SJCRH30 (cell line): ENCODE results near the gene SLAMF7. TPM values are rescaled to one million over a fixed set of nuclear protein-coding genes. Genes with fewer than 3 reads are reported as not detected.
"Not testable (repeated sequence)": the region's sequence is repeated elsewhere in the genome, so short reads cannot be mapped to it uniquely, and the experiment has no call there.

ENCODE experiments used
- DNase-seq, 2 experiments: peaks; one replicate each; pipeline ENCODE4 v3.0.0-alpha.2; 2015 to 2020
- H3K27ac ChIP-seq: fragments of 250-450 bp; sonication (Bioruptor Pico); 2 replicates; pipeline ENCODE4 v1.5.1; 2020; ENCODE audit warnings: mild to moderate bottlenecking, moderate library complexity
- H3K27me3 ChIP-seq: fragments of 250-450 bp; sonication (Bioruptor Pico); 2 replicates; pipeline ENCODE4 v1.5.1; 2020; ENCODE audit warnings: mild to moderate bottlenecking, moderate library complexity
- H3K36me3 ChIP-seq: fragments of 250-450 bp; sonication (Bioruptor Pico); 2 replicates; pipeline ENCODE4 v1.5.1; 2020; ENCODE audit warnings: mild to moderate bottlenecking, moderate library complexity
- H3K4me1 ChIP-seq: fragments of 250-450 bp; sonication (Bioruptor Pico); 2 replicates; pipeline ENCODE4 v1.5.1; 2020; ENCODE audit warnings: mild to moderate bottlenecking, moderate library complexity
- H3K4me3 ChIP-seq: fragments of 250-450 bp; sonication (Bioruptor Pico); 2 replicates; pipeline ENCODE4 v1.5.1; 2020; ENCODE audit warnings: mild to moderate bottlenecking, moderate library complexity
- H3K9me3 ChIP-seq: fragments of 250-450 bp; sonication (Bioruptor Pico); replicated peaks from 2 replicates; pipeline ENCODE4 v1.5.1; 2020; ENCODE audit warnings: mild to moderate bottlenecking, moderate library complexity
- total RNA-seq: library from RNA; depleted of rRNA; stranded (reverse); fragments of >200 nt; shearing (Covaris generic); gene quantifications from 2 replicates; pipeline ENCODE4 v1.2.3, GENCODE V29; 2014

The SLAMF7 gene
- total RNA-seq, 1 experiment from 2014 or later = not detected

DNA sequence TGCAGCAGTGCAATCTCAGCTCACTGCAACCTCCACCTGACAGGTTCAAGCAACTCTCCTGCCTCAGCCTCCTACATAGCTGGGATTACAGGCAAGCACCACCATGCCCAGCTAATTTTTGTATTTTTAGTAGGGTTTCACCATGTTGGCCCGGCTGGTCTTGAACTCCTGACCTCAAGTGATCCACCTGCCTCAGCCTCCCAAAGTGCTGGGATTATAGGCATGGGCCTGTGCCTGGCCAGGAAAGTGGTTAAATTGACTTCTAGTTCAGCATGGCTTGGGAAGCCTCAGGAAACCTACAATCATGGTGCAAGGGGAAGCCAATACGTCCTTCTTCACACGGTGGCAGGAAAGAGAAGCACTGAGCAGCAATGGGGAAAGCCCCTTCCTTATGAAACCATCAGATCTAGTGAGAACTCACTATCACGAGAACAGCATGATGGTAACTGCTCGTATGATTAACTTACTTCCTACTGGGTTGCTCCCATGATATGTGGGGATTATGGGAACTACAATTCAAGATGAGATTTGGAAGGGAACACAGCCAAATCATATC lies 26.4 kb upstream of the SLAMF7 start:
- not testable (repeated sequence) for H3K27me3 ChIP-seq, H3K9me3 ChIP-seq, H3K4me3 ChIP-seq, H3K4me1 ChIP-seq, H3K36me3 ChIP-seq, H3K27ac ChIP-seq, DNase-seq

DNA sequence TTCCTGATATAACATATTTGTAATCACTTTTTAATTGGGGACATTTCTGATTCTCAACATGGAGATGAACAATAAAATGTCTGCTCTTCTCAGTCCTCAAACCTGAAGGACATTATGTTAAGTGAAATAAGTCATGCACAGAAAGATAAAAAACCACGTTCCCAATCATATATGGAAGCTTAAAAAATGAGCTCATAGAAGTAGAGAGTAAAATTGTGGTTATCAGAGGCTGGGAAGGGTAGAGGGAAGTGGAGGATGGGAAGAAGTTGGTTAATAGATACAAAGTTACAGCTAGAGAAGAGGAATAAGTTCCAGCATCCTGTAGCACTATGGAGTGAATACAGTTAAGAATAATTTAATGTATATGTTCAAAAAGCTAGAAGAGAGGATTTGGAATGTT lies 25.9 kb upstream of the SLAMF7 start:
- H3K4me3 ChIP-seq = no peak overlapping the region
- no peaks in the 10 kb centered on the region for H3K36me3 ChIP-seq
- H3K27me3 ChIP-seq = no peaks in the 10 kb centered on the region
- H3K27ac ChIP-seq = no peak overlapping the region
- no peaks in the 10 kb centered on the region for H3K4me1 ChIP-seq
- no peaks in the 10 kb centered on the region for H3K9me3 ChIP-seq
- DNase-seq = no peak

DNA sequence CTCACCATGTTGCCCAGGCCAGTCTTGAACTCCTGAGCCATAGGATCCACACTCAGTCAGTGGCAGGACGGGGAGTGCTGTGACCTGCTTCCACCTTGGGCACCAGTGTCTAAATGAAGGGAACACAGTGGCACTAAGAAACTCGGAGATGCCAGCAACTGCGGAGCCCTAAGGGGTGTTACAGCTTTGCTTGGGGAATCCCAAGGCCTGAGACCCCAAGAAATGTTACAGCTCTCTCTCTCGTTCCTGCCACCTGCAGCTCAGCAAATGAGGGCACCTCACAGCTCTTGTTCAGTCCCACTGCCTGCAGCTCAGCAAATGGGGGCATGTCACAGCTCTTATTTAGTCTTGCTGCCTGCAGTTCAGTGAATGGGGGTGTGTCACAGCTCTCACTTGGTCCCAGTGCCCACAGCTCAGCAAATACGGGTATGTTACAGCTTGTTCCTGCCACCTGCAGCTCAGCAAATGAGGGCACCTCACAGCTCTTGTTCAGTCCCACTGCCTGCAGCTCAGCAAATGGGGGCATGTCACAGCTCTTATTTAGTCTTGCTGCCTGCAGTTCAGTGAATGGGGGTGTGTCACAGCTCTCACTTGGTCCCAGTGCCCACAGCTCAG lies 24.9 kb upstream of the SLAMF7 start:
- H3K4me1 ChIP-seq, H3K27me3 ChIP-seq, H3K36me3 ChIP-seq, H3K9me3 ChIP-seq, H3K4me3 ChIP-seq, DNase-seq, H3K27ac ChIP-seq: not testable (repeated sequence)

- no peak overlapping the region for H3K4me3 ChIP-seq
- no peak overlapping the region for H3K27ac ChIP-seq
- no peaks in the 10 kb centered on the region for H3K36me3 ChIP-seq
- H3K9me3 ChIP-seq = no peaks in the 10 kb centered on the region
- H3K4me1 ChIP-seq = no peaks in the 10 kb centered on the region
- no peaks in the 10 kb centered on the region for H3K27me3 ChIP-seq
- DNase-seq = no peak
Observed at GRCh38 chr1:160716013-160716412, 23.0 kb upstream of the SLAMF7 start.

DNA sequence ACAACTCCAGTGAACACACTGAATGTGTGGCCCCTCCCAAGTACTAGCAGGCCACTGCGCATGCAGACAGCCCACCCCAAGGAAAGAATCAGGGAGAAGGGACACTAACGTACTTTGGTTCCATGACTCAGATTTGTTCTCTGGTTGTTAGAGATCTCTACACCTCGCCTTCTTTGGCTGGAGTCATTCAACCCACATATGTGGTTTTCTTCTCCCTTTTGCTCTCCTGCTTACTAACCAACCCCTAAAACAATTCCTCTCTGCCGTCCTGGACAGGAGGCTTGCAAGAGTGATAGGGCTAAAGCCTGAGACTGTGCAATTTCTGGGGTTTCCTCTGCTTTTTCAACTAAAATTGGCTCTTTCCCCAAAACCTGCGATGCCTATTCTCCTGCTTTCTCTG lies 21.7 kb upstream of the SLAMF7 start:
- DNase-seq = no peak
- no peaks in the 10 kb centered on the region for H3K27me3 ChIP-seq
- no peaks in the 10 kb centered on the region for H3K36me3 ChIP-seq
- no peaks in the 10 kb centered on the region for H3K9me3 ChIP-seq
- no peak overlapping the region for H3K27ac ChIP-seq
- no peaks in the 10 kb centered on the region for H3K4me1 ChIP-seq
- H3K4me3 ChIP-seq = no peak overlapping the region

DNA sequence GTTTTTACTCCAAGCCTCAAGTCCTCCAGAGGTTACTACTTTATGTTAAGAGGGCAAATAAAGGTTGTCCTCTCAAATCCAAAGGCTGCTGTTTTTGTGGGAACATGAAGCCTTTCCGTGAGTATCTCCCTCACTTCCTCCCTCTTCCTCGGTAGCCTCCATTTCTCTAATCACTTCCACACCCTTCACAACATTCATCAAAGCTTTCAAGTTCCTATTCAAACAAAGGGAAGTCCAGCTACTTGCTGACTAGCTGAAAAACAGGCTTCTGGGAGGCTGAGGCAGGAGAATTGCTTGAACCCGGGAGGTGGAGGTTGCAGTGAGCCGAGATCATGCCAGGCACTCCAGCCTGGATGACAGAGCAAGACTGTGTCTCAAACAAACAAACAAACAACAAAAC lies 20.8 kb upstream of the SLAMF7 start:
- Histone ChIP-seq H3K27me3 (no peaks in the 10 kb centered on the region), H3K9me3 (no peaks in the 10 kb centered on the region), H3K4me3 (no peak overlapping the region), H3K36me3 (no peaks in the 10 kb centered on the region), H3K27ac (no peak overlapping the region), H3K4me1 (no peaks in the 10 kb centered on the region)
- no peak for DNase-seq

- H3K9me3 ChIP-seq = no peaks in the 10 kb centered on the region
- no peaks in the 10 kb centered on the region for H3K4me1 ChIP-seq
- H3K27me3 ChIP-seq = no peaks in the 10 kb centered on the region
- no peak overlapping the region for H3K4me3 ChIP-seq
- H3K36me3 ChIP-seq = no peaks in the 10 kb centered on the region
- H3K27ac ChIP-seq = no peak overlapping the region
- DNase-seq = no peak
Observed at GRCh38 chr1:160720356-160721085, 18.5 kb upstream of the SLAMF7 start.

DNA sequence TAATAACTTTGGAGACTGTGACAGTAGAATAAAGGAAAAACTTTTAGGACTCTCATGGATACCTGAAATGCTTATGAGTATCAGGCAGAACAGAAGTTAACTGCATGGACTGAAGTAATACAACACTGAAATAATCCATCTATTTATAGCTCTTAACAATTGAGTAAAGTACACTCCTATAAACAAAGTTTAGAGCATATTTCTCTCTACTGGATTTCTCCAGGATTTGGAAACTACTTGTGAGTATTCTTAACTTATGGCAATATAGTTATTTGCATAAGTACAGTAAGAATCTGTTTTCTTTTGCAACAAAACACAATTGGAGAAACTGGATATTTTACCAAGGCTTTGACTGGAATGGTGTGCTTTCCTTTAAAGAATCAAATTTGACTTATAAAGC lies 17.6 kb upstream of the SLAMF7 start:
- Histone ChIP-seq H3K9me3 (no peaks in the 10 kb centered on the region), H3K36me3 (no peaks in the 10 kb centered on the region), H3K4me1 (no peaks in the 10 kb centered on the region), H3K27me3 (no peaks in the 10 kb centered on the region), H3K4me3 (no peak overlapping the region), H3K27ac (no peak overlapping the region)
- no peak for DNase-seq

DNA sequence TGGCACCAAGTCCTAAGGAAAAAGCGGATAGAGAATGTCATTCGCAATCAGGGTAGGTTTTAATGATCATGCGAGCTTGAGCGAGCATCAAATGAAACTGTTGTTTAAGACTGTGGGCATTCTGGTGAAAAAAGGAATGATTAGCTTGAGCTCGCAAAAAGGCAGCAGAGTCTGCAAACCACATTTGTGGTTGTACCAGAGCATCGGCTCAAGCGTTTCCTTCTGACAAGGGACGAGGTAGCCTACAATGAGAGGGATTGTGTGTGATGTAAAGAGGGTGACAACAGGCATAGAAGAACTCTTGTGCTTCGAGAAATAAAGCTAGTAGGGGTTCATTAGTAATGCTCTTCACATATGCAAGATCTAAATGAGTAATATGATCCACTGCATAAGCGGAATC lies 16.3 kb upstream of the SLAMF7 start:
- H3K27me3 ChIP-seq = no peaks in the 10 kb centered on the region
- no peaks in the 10 kb centered on the region for H3K9me3 ChIP-seq

DNA sequence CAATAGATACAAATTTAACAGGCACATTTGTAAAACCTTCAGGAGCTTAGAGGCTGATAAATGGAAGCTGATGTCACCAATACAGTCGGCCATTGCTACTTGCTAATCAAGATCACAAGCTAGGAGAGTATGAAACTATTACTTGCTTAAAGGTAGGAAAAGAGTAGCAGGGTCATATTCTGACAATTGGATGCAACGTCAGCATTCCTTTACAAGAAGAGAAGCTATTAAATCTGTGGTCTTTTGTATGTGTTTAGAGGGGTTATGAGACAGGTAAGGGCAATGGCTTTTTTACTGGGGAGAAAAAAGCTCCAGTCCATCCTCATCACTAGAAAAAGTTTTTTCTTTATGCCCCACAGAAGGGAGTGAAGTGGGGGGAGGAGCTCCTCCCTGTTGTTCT lies 15.7 kb upstream of the SLAMF7 start:
- Histone ChIP-seq H3K4me3 (no peak overlapping the region), H3K4me1 (no peaks in the 10 kb centered on the region), H3K27ac (no peak overlapping the region), H3K9me3 (no peaks in the 10 kb centered on the region), H3K36me3 (no peaks in the 10 kb centered on the region), H3K27me3 (no peaks in the 10 kb centered on the region)
- DNase-seq = no peak

More for the DNA sequence above, 16.3 kb upstream of the SLAMF7 start:
- no peak overlapping the region for H3K27ac ChIP-seq
- no peaks in the 10 kb centered on the region for H3K4me1 ChIP-seq
- no peak for DNase-seq
- no peaks in the 10 kb centered on the region for H3K36me3 ChIP-seq
- H3K4me3 ChIP-seq = no peak overlapping the region

- no peaks in the 10 kb centered on the region for H3K27me3 ChIP-seq
- H3K9me3 ChIP-seq = no peaks in the 10 kb centered on the region
- H3K4me3 ChIP-seq = no peak overlapping the region
- DNase-seq = no peak
- H3K4me1 ChIP-seq = no peaks in the 10 kb centered on the region
- H3K27ac ChIP-seq = no peak overlapping the region
- no peaks in the 10 kb centered on the region for H3K36me3 ChIP-seq
Observed at GRCh38 chr1:160724465-160725242, 14.4 kb upstream of the SLAMF7 start.

DNA sequence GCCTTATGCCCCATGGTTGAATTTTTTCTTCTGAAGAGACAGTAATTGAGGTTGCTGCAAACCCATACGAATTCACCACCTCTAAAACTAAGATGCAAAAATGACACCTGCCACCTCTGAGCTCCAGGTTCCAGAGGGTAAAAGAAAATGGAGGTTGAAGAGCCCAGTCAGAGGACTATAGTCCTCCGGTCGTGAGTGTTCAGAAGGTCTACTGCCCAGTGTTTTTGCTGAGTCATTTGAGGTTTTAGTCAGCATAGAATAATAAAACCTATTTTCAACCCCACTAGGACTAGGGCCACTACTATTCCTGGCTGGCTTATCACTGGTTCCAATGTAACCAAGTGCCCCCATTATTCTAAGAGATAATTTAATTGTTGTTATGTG lies 12.9 kb upstream of the SLAMF7 start:
- H3K36me3 ChIP-seq = no peaks in the 10 kb centered on the region
- H3K27me3 ChIP-seq = no peaks in the 10 kb centered on the region
- no peaks in the 10 kb centered on the region for H3K4me1 ChIP-seq
- H3K4me3 ChIP-seq = no peak overlapping the region
- H3K9me3 ChIP-seq = no peaks in the 10 kb centered on the region
- no peak for DNase-seq
- H3K27ac ChIP-seq = no peak overlapping the region

DNA sequence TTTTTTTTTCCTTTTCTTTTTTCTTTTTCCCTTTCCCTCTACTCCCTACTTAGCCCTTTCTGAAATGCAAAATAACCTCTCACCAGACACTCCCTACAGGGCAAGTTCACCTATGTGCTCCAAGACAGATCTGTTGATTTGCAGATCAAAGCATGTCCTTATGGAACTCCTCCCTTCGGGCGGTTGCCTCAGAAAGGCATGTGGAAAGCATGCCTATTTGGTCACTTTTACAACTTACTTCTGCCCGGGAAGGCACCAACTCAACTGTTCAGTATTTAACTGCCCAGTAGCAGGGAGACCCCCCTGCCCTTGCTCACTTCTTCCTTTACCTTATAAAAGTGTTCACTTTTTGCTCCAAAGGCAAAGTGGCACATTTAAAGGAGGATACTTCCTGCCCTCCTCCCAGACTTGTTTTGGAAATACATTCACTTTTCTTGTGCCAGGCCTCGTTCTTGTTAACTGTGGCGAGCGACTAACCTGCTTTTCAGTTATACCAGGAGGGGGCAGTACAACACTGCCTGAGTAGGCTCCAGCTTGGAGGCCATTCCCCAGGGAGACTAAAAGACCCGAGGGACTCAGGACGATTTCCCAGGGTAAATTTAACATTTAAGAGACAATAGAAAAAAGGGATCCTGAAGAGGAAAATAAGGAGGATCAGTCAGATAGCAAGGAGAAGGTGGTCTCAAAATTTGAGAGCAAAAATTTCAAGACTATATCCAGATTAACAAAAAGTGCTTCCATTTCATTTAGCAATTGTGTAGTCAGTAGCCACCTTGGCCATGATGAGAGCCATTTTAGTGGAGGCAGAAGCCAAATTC lies 12.3 kb upstream of the SLAMF7 start:
- no peak overlapping the region for H3K4me3 ChIP-seq
- H3K36me3 ChIP-seq = no peaks in the 10 kb centered on the region
- H3K27me3 ChIP-seq = no peaks in the 10 kb centered on the region
- H3K9me3 ChIP-seq = no peaks in the 10 kb centered on the region
- H3K27ac ChIP-seq = no peak overlapping the region
- DNase-seq = peak; percentile 63 to 84
- no peaks in the 10 kb centered on the region for H3K4me1 ChIP-seq

DNA sequence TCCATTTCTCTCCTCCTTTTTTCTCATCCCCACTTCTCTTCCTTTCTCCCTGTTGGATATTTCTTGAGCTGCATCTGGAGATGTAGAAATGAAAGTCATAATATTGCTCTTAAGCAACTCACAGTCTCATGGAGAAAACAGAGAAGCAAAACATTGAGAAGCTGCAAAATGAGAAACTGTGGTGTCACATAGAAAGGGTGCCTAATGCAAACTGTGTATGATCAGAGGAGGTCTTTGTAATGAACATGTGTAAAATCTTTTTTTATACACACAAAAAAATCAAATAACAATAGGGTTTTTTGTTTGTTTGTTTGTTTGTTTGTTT lies 11.8 kb upstream of the SLAMF7 start:
- H3K4me1 ChIP-seq = no peaks in the 10 kb centered on the region
- no peak overlapping the region for H3K27ac ChIP-seq
- no peak for DNase-seq
- H3K36me3 ChIP-seq = no peaks in the 10 kb centered on the region
- H3K9me3 ChIP-seq = no peaks in the 10 kb centered on the region
- H3K27me3 ChIP-seq = no peaks in the 10 kb centered on the region
- no peak overlapping the region for H3K4me3 ChIP-seq

GRCh38 chr1:160731564-160731963 lies 7.5 kb upstream of the SLAMF7 start:
- not testable (repeated sequence) for H3K9me3 ChIP-seq, DNase-seq, H3K36me3 ChIP-seq, H3K4me3 ChIP-seq, H3K27me3 ChIP-seq, H3K27ac ChIP-seq, H3K4me1 ChIP-seq
